Stimulated activated CD8-positive, alpha-beta memory T cell treated with anti-CD3 and anti-CD28 coated beads, Interleukin-12 subunit alpha, Interleukin-12 subunit beta, amount 100 ng/mL, for 1 hour (primary cell): ENCODE data around the gene SLC23A1.
A peak's percentile ranks its signal among the peaks of the same experiment; 100 is the strongest.
"Not testable (repeated sequence)": the region's sequence is repeated elsewhere in the genome, so short reads cannot be mapped to it uniquely, and the experiment has no call there.

Experiments used
- DNase-seq: peaks from one replicate; pipeline ENCODE4 v3.0.0-alpha.2; 2020; ENCODE audit warnings: low read depth

SLC23A1 gene

GRCh38 chr5:139389701-139390638 lies 6.9 kb upstream of the SLC23A1 start, which contains the start of gene MZB1:
Gene MZB1, minus strand, starts transcription at chr5:139389913. Its CDS starts 57 bp downstream, at chr5:139389856.
- peak; percentile 25 for DNase-seq

DNA sequence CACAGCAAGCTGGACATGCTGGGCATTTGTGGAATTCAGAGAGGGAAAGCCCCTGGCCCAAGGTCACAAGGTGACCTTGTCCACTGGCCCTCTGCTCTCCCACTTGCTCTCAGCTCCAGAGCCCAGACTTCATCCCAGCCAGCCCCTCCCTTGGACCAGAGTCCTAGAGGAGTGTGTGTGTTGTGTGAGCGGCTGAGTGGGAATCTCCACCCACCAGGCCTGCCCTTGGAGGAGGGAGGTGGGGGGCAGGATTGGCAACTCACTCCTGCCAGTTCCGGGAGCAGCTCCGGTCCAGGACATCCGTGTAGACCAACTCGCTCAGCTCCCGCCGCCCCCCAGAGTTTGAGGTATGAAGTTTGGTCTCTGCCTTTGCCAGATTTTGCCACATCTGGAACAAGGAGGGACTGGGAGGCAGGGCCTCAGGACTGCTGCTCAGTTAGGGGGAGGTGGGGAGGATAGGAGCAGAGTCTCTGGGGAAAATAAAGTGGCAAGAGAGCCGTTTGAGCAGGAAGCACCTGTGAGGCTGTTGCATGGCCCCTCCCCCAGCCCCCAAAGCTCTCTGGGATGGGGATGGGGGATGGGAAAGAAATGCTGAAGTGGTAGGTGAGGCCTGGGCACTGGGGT lies 5.2 kb upstream of the SLC23A1 start:
- no peak for DNase-seq

DNA sequence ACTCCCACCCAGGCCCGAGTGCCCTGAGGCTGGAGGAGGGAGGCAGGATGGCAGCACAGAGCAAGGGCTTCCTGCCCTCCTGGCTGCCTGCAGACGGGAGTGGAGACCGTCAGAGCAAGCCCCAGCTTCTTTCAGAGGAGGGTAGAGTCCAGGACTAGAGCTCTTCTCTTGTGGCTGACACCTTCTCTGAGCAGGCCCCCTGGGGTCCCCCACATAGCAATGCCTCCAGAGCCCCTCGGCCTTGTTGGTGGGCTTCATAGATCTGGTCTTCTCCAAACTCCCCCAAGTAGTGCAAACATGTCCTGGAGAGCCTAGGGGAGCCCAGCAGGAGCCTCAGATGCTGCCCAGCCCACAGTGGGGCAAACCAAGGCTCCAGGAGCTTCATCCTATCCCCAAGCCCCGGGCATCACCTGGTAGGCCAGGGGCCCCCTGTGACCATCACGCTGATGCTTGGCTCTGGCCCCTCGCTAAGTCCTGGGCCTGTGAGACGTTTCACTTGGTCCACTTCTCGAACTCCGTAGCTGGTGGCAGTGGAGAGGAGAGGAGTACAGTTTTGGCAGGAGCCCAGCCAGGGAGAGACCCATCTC lies 4.6 kb upstream of the SLC23A1 start:
- no peak for DNase-seq

GRCh38 chr5:139386956-139387355 lies 3.9 kb upstream of the SLC23A1 start:
- DNase-seq: not testable (repeated sequence)

GRCh38 chr5:139386050-139386438 lies 2.9 kb upstream of the SLC23A1 start:
- DNase-seq: no peak

- DNase-seq: no peak
Measured at GRCh38 chr5:139385061-139386049, 2.3 kb upstream of the SLC23A1 start.

GRCh38 chr5:139384591-139385051 lies 1.5 kb upstream of the SLC23A1 start:
- DNase-seq: no peak

GRCh38 chr5:139383993-139384590 lies 995 bp upstream of the SLC23A1 start:
- DNase-seq: no peak

GRCh38 chr5:139382807-139383206 lies 290 bp downstream of the SLC23A1 start:
- no peak for DNase-seq

DNA sequence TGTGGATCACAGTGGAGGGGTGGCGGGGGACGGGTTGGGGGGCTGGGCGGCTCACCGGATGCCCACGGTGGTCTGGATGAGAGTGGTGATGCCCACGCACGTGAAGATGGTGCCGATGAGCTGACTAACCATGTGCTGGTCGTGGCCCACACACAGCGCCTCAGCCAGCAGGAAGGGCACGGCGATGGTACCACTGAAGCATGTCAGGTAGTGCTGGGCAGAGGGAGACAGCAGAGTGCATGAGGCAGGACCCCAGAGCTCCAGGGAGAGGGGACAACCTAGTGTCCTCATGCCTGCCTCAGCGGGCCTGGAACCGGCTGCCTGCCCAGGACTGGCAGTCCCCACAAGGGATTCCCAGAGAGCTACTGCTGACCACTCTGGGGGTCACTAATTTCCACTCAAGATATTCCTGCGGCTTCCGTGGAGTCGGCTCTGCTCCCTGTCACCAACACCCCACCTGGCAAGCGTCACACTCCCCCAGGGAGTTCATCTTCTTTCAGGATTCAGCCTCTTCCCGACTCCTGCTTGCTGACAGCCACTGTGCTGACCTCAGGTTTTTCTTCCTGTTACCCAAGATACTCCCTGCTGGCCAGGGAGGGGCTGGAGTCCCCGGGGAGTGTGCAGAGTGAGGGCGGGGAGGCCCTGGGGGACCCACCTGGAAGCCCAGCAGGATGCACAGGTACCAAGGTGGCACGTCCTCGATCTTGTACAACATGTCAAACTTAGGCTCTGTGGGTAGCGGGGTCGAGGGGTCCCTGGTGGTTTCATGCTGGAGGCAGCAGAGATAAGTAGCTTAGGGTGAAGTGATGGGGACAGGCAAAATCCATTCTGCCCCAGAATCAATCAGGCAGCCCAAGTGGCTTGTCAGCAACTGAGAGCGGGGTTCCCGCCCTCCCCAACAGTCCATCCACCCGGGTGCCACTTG lies 998 bp downstream of the SLC23A1 start:
- DNase-seq: no peak

GRCh38 chr5:139379626-139380449 lies 3.3 kb downstream of the SLC23A1 start:
- DNase-seq: no peak

GRCh38 chr5:139378941-139379361 lies 4.1 kb downstream of the SLC23A1 start:
- no peak for DNase-seq

GRCh38 chr5:139378101-139378825 lies 4.8 kb downstream of the SLC23A1 start:
- DNase-seq: no peak

DNA sequence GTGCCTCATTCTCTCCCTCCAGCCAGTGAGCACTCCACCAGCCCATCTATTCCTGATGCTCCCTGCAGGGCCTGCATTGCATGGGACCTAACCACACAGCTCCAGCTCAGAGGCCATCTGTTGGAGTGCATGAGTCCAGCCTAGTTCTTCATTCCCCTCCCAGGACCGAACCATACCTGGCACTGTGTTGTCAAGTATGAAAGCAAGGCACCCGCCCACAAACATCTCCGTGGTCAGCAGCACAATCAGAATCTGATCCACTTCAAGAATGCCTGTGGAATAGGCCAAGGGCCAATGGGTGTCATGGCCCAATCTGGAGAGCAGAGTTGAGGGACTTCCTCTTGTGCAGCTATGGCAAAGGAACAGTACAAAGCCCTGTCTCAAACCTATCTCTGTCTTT lies 5.9 kb downstream of the SLC23A1 start:
- no peak for DNase-seq

DNA sequence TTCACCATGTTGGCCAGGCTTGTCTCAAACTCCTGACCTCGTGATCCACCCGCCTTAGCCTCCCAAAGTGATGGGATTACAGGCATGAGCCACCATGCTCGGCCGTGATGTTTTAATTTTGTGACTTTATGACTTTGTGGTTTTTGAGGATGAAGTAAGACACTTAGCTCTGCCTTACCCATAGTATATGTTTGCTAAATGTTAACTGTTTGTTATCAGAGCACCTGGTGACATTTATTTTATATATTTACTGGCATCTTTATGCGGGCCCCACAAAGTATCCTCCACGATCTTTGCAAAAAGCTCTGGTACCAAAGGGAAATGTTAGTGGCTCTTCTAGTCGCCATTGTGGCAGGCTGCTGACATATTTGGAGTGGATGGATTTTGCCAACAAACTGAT lies 6.7 kb downstream of the SLC23A1 start:
- DNase-seq: no peak

GRCh38 chr5:139374909-139375308 lies 8.2 kb downstream of the SLC23A1 start:
- DNase-seq: no peak

DNA sequence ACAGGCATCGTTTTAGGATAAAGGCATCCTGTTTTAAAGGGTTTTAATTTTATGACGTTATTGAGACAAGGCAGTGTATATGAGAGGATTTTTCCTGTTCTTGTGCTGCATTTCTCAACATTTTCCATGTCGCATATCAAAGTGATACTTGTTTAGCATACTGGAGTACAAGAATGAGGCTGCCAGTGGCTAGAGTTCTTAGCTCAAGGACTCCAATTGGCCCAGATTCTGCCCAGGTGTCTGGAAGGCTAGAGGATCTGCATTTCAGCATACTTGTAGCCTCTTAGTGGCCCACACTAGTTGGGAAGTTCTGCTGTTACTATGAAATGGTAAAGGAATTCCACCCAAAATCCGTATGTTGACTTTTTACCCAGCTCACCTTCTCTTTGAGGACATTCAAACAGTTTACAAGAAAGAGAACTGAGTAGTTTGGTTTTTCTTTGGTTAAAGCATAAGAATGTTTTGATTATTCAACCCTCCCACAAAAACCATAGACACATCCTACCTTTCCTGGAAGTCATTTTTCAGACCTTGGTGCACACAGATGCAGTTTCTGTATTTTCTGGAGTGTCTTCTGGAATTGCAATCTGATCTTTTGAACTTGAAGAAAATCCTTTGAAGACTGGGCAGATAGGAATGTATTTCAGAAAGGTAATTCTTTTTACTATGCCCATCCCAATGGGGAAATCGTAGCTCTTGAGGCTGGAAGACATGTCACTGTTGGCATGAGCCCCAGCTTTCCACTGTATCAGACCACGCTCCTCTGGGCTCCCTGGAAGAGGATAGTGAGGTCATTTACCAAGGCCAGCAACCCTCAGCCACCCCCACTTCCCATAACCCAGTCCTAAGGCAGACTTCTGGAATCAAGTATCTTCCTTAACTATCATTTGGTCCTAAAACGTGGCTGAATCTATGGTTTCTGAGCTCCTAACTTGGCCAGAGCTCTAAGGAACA lies 11.3 kb downstream of the SLC23A1 start:
- no peak for DNase-seq
